Skin epidermis (tissue), 12 donors: Measurements from ENCODE around the gene TNFAIP8L3.

ENCODE experiments used
- H3K27ac ChIP-seq, 21 experiments: fragments of 200-600 bp; sonication (generic) in 11 of 21; one replicate each; pipeline ENCODE4 v1.5.0; 2020; ENCODE audit warnings: mild to moderate bottlenecking in 3 of 21, inconsistent platforms in 2 of 21, moderate library complexity in 2 of 21
- H3K4me3 ChIP-seq, 7 experiments: fragments of 200-600 bp; sonication (generic) in 2 of 7; one replicate each; pipeline ENCODE4 v1.5.0; 2020; ENCODE audit warnings: inconsistent platforms in 2 of 7, mild to moderate bottlenecking in 2 of 7, moderate library complexity in 1 of 7

TNFAIP8L3 gene

GRCh38 chr15:51093839-51094605, 684 bp downstream of the TNFAIP8L3 start:
- peak overlapping the region in 15 of 21 experiments; percentile 6 to 75 (median 55) for H3K27ac ChIP-seq

DNA sequence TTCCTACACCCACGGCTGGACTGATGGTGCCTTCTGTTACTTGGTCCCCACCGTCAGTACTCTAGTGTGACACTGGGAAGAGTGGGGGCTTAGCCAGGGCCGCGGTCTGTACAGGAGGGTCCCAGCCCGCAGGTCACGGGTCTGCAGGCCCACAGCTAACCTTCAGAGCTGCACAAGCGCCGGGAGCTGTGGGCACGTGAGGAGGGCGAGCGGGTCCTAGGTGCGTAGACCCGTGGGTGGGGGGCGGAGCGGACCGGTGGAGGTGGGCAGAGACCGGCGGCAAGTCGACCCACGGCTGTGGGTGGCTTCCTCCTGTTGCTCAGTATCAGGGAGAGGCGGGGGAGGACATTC, 1.2 kb downstream of the TNFAIP8L3 start:
- Histone ChIP-seq H3K4me3 (peak overlapping the region in 6 of 7 experiments; percentile 49 to 53 (median 52)), H3K27ac (peak overlapping the region in 6 of 21 experiments; percentile 23 to 75 (median 60))

More at GRCh38 chr15:51093839-51094605, 684 bp downstream of the TNFAIP8L3 start:
- H3K4me3 ChIP-seq, result peak overlapping the region; percentile 44 to 53 (median 50)

DNA sequence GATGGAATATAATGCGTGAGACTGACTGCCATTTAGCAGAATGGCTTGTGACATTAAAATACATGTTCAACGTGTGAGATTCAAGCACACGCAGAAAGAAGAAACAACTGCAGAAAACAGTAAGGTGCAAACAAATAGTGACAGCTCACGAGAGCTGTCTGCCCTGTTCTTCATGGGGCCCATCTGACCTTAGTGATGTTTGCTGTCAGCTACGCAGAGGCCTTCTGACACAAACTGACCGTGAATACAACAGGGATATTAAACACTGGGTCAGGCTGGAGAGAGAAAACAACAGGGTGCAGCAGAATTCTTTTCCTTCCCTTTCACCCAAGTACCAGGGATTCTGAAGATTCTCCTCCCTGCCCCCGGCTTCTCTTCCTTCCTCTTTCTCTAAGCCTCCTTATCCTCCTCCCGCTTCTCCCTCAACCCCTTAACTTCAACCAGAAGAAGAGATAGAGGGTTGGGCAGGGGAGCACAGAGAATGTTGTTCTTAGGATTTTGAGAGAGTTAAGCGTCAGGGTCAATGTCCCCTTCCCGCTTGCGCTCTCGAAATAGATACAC, 2.1 kb downstream of the TNFAIP8L3 start:
- H3K4me3 ChIP-seq, result no peak overlapping the region

DNA sequence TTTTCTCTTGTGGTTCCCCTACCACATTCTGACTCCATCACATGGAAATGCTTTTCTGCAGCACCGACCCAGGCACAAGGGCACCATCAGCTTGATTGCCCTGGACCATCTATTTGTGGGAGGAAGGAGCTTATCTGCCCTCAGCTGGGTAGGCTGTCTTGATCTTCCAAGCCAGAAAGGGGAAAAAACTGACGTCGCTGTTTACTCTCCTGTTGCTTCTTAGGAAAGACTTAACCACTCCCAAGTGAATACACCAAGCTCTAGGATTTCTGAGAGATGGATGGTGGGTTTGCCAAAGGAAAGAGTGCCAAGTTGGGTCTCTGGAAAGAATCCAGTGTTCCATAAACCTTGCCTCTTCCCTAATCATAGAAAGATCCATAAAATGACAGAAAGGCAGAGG, 4.0 kb downstream of the TNFAIP8L3 start:
- no peak overlapping the region for H3K4me3 ChIP-seq
- H3K27ac ChIP-seq, result no peak overlapping the region

More for the DNA sequence above, 2.1 kb downstream of the TNFAIP8L3 start:
- peak overlapping the region in 2 of 21 experiments; percentile 51 to 75 for H3K27ac ChIP-seq

DNA sequence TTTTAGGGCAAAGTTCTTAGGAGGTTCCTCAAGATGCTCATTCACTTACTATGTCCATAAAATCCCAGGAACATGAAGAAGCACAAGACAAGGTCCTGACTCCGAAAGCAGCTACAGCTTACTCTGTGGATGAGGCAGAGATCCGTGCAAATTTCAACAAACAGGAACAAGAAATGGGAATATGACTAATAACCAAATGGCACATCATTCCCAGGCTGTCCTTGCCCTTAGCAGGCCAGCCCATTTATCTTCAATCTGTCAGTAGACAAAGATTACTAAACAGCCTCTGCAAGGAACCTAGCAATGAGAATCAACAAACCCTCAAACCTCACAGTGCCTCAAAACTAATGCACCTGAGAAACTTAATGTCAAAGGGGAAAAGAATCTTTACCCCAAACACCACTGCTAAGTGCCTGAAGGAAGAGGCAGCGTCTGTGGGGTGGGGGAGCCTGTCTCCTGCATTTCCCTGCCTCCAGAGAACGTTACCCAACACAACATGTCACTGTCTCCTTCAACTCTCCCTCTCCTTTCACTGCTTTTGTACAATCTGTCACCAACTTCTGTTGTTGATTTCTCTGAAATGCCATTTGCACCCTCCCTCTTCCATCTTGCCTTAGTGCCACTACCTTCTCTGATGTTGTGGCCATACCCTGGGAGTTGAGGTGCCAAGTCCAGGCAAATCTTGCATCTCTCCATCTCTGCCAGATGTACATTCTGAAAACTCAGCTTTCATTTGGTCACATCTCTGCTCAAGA, 4.8 kb downstream of the TNFAIP8L3 start:
- H3K27ac ChIP-seq, result no peak overlapping the region
- H3K4me3 ChIP-seq, result no peak overlapping the region

DNA sequence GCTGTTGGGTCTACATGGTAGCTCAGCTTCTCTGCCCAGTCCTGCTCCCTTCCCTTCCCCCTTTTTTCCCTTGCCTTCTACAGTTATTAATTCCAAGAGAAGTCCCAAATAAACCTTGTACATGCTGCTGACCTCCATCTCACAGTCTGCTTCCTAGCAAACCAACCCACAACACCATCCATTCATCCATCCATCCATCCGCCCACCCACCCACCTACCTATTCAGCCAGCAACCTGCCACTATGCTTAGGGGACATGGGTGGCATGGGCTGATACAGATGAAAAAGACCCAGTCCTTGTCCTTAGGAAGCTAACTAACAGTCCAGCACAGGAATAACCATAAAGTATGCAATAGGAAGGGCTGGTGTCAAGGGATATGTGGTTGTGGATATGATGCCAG, 5.7 kb downstream of the TNFAIP8L3 start:
- no peak overlapping the region for H3K27ac ChIP-seq
- H3K4me3 ChIP-seq, result no peak overlapping the region

GRCh38 chr15:51088585-51088984, 6.1 kb downstream of the TNFAIP8L3 start:
- H3K4me3 ChIP-seq, result no peak overlapping the region
- no peak overlapping the region for H3K27ac ChIP-seq

- no peak overlapping the region for H3K4me3 ChIP-seq
- H3K27ac ChIP-seq, result peak overlapping the region in 1 of 21 experiments; percentile 17
These were observed 7.2 kb downstream of the TNFAIP8L3 start for GRCh38 chr15:51087513-51087912.

DNA sequence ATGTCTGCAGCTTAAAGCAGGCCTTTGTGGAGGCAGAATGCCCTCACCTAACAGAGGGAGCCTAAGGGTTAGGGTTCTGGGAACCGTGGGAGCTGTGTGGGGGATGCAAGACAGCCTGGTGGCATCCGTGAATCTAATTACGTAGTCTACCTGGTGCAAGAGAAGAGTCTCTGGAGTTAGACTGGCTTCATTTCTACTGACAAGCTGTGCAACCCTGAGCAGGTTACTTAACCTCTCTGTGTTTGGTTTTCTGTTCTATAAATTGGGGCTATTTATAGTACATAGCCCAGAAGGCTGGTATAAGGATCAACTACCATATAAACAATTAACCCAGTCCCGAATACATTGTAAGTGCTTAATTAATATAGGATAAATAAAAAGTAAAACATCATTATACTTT, 8.3 kb downstream of the TNFAIP8L3 start:
- H3K4me3 ChIP-seq, result no peak overlapping the region
- H3K27ac ChIP-seq, result no peak overlapping the region

- H3K4me3 ChIP-seq, result no peak overlapping the region
- no peak overlapping the region for H3K27ac ChIP-seq
These were observed 8.9 kb downstream of the TNFAIP8L3 start for GRCh38 chr15:51085764-51086163.

- Histone ChIP-seq H3K27ac (no peak overlapping the region), H3K4me3 (no peak overlapping the region)
These were observed 11.0 kb downstream of the TNFAIP8L3 start for GRCh38 chr15:51083641-51084166.

GRCh38 chr15:51082246-51082645, 12.5 kb downstream of the TNFAIP8L3 start:
- H3K27ac ChIP-seq, result no peak overlapping the region
- no peak overlapping the region for H3K4me3 ChIP-seq

- no peak overlapping the region for H3K4me3 ChIP-seq
- no peak overlapping the region for H3K27ac ChIP-seq
These were observed 14.4 kb downstream of the TNFAIP8L3 start for GRCh38 chr15:51080286-51080685.

- Histone ChIP-seq H3K27ac (no peak overlapping the region), H3K4me3 (no peak overlapping the region)
These were observed 15.5 kb downstream of the TNFAIP8L3 start for GRCh38 chr15:51079226-51079625.

- peak overlapping the region in 15 of 21 experiments; percentile 6 to 73 (median 39) for H3K27ac ChIP-seq
These were observed 17.2 kb downstream of the TNFAIP8L3 start for GRCh38 chr15:51077221-51078153.

GRCh38 chr15:51076524-51077220, 18.0 kb downstream of the TNFAIP8L3 start:
- peak overlapping the region in 12 of 21 experiments; percentile 3 to 73 (median 38) for H3K27ac ChIP-seq
- peak overlapping the region in 2 of 7 experiments; percentile 7 to 10 for H3K4me3 ChIP-seq

More at GRCh38 chr15:51077221-51078153, 17.2 kb downstream of the TNFAIP8L3 start:
- H3K4me3 ChIP-seq, result peak overlapping the region in 5 of 7 experiments; percentile 4 to 32 (median 10)

GRCh38 chr15:51075826-51076523, 18.7 kb downstream of the TNFAIP8L3 start:
- H3K27ac ChIP-seq, result peak overlapping the region in 6 of 21 experiments; percentile 3 to 73 (median 50)
- H3K4me3 ChIP-seq, result no peak overlapping the region

- peak overlapping the region in 2 of 21 experiments; percentile 67 to 73 for H3K27ac ChIP-seq
- H3K4me3 ChIP-seq, result no peak overlapping the region
These were observed 19.3 kb downstream of the TNFAIP8L3 start for GRCh38 chr15:51075364-51075763.
